B cell (primary cell): ENCODE data around the gene LIN9. TPM values are rescaled to one million over a fixed set of nuclear protein-coding genes. Genes with fewer than 3 reads are reported as not detected.

Experiments used
- ATAC-seq: fragments of 200-7000 bp; cut with Tn5 transposase; one replicate; pipeline ENCODE4 v1.10.0; 2021; ENCODE audit warnings: low read depth, mild to moderate bottlenecking, moderate number of reproducible peaks, moderate library complexity
- CTCF ChIA-PET: fragments of 350-600 bp; sonication (Branson Sonifier 250); formaldehyde crosslinking; loops from one replicate; lab custom pipeline; 2021; ENCODE audit warnings: antibody characterized with exemption, inconsistent platforms; lab: Charles Lee
- POLR2A ChIA-PET: fragments of 350-600 bp; sonication (Branson Sonifier 250); formaldehyde crosslinking; loops from one replicate; lab custom pipeline; 2021; ENCODE audit warnings: antibody characterized with exemption; lab: Charles Lee
- DNase-seq: peaks from one replicate; pipeline ENCODE4 v3.0.0; 2013
- H2AFZ ChIP-seq: 2 replicates; pipeline ENCODE4 v1.6.1; 2012; ENCODE audit warnings: mild to moderate bottlenecking, low read depth, low read length; ENCODE audit not compliant: insufficient read depth, poor library complexity, severe bottlenecking
- H3K27ac ChIP-seq, 2 donors: 1 replicate in 1 of 2; 2 replicates in 1 of 2; pipeline ENCODE4 v1.5.1; 2012 to 2013; ENCODE audit warnings: low read length in 2 of 2, mild to moderate bottlenecking in 2 of 2, moderate library complexity in 1 of 2
- H3K27me3 ChIP-seq, 4 experiments: fragments of 200-600 bp in 1 of 4; sonication (generic) in 1 of 4; replicated peaks in 1 of 4; 1 replicate in 2 of 4; 2 replicates in 2 of 4; pipeline versions ENCODE4 v1.6.1 to v1.7.0; 2013 to 2016; ENCODE audit warnings: low read length in 3 of 4, mild to moderate bottlenecking in 2 of 4, mixed read lengths in 1 of 4, moderate library complexity in 1 of 4; ENCODE audit not compliant: insufficient read depth in 4 of 4, control insufficient read depth in 3 of 4; ENCODE audit errors: control extremely low read depth in 1 of 4
- H3K36me3 ChIP-seq, 2 experiments: replicated peaks in 1 of 2; 1 replicate in 1 of 2; 2 replicates in 1 of 2; pipeline versions ENCODE4 v1.6.1 to v1.7.1; 2013; ENCODE audit warnings: low read length in 1 of 2; ENCODE audit not compliant: insufficient read depth in 2 of 2, control insufficient read depth in 1 of 2; ENCODE audit errors: control extremely low read depth in 1 of 2, extremely low read depth in 1 of 2
- H3K4me1 ChIP-seq, 2 donors: fragments of 200-600 bp in 1 of 2; sonication (generic) in 1 of 2; 1 replicate in 1 of 2; 2 replicates in 1 of 2; pipeline versions ENCODE4 v1.5.1 to v1.6.1; 2013 to 2017; ENCODE audit warnings: low read length in 2 of 2; ENCODE audit not compliant: control insufficient read depth in 2 of 2, insufficient read depth in 2 of 2
- H3K4me2 ChIP-seq: replicated peaks from 2 replicates; pipeline ENCODE3; 2012; ENCODE audit warnings: mild to moderate bottlenecking, low read depth, low read length; ENCODE audit not compliant: poor library complexity, severe bottlenecking
- H3K4me3 ChIP-seq, 5 experiments: fragments of 200-600 bp in 1 of 5; sonication (generic) in 1 of 5; 1 replicate in 3 of 5; 2 replicates in 2 of 5; pipeline versions ENCODE4 v1.5.1 to v1.7.0; 2011 to 2016; ENCODE audit warnings: low read length in 4 of 5, mild to moderate bottlenecking in 4 of 5, low read depth in 2 of 5, control low read depth in 1 of 5, moderate library complexity in 1 of 5; ENCODE audit not compliant: insufficient read depth in 1 of 5; ENCODE audit errors: control extremely low read depth in 1 of 5, extremely low read depth in 1 of 5
- H3K79me2 ChIP-seq: fragments of 200-600 bp; sonication (generic); one replicate; pipeline ENCODE4 v1.6.0; 2016; ENCODE audit warnings: low read length; ENCODE audit not compliant: control insufficient read depth, insufficient read depth
- H3K9ac ChIP-seq: fragments of 200-600 bp; sonication (generic); 2 replicates; pipeline ENCODE4 v1.6.1; 2017; ENCODE audit warnings: mild to moderate bottlenecking, low read length, moderate library complexity
- H3K9me3 ChIP-seq, 3 donors: one replicate each; pipeline versions ENCODE4 v1.6.1 to v1.7.1; 2013; ENCODE audit warnings: low read length in 2 of 3; ENCODE audit not compliant: control insufficient read depth in 2 of 3, insufficient read depth in 1 of 3; ENCODE audit errors: control extremely low read depth in 1 of 3
- H4K20me1 ChIP-seq: 2 replicates; pipeline ENCODE4 v1.6.0; 2012; ENCODE audit warnings: mild to moderate bottlenecking, low read length; ENCODE audit not compliant: insufficient read depth, control insufficient read depth, poor library complexity, severe bottlenecking
- H3K27ac Mint-ChIP-seq: one replicate; pipeline ENCODE4 v1.8.0; 2021; ENCODE audit warnings: mixed read lengths
- H3K27me3 Mint-ChIP-seq: one replicate; pipeline ENCODE4 v1.8.0; 2021; ENCODE audit warnings: mixed read lengths
- H3K4me1 Mint-ChIP-seq: one replicate; pipeline ENCODE4 v1.8.0; 2021; ENCODE audit warnings: mixed read lengths
- H3K4me3 Mint-ChIP-seq: one replicate; pipeline ENCODE4 v1.8.0; 2021; ENCODE audit warnings: mixed read lengths
- H3K9me3 Mint-ChIP-seq: one replicate; pipeline ENCODE4 v1.8.0; 2022; ENCODE audit warnings: mixed read lengths; ENCODE audit not compliant: insufficient read depth
- EZH2 ChIP-seq: IDR thresholded peaks from 2 replicates; pipeline ENCODE4 v1.6.1; 2012; ENCODE audit warnings: borderline replicate concordance, low read depth, mild to moderate bottlenecking, moderate library complexity, low read length; ENCODE audit not compliant: insufficient read depth, poor library complexity, severe bottlenecking
- WGBS: methylation state at CpG from one replicate; pipeline ENCODE4 v1.1.5; 2013; ENCODE audit warnings: missing lambda C conversion rate; ENCODE audit not compliant: insufficient coverage; 5-methylcytosine and 5-hydroxymethylcytosine counted together
- intact Hi-C: fragments of 100-400 bp; cut with micrococcal nuclease; formaldehyde crosslinking; loops from one replicate; pipeline ENCODE4 v1.10.0; 2022
- polyA plus RNA-seq: library from polyadenylated mRNA; depleted of rRNA; stranded (reverse); fragments of >200 nt; gene quantifications from 2 replicates; pipeline ENCODE4 v1.2.3, GENCODE V29; 2012
- total RNA-seq, 2 donors: library from RNA; stranded (reverse); fragments of 120-200 nt in 1 of 2; gene quantifications; 1 replicate in 1 of 2; 2 replicates in 1 of 2; pipeline versions ENCODE4 v1.2.3 to v1.2.4, GENCODE V29; 2013 to 2022
- TF ChIP-seq, protein P1 (sequence below): fragments of 200-600 bp; IDR thresholded peaks from one replicate; pipeline ENCODE4 v1.8.0; 2022; ENCODE audit warnings: antibody characterized with exemption, mild to moderate bottlenecking

Gene LIN9
- total and polyA plus RNA-seq, 2 donors (not counting 1 experiment from before 2014, with no cell fraction given), result 1.7 to 6.7 TPM

DNA sequence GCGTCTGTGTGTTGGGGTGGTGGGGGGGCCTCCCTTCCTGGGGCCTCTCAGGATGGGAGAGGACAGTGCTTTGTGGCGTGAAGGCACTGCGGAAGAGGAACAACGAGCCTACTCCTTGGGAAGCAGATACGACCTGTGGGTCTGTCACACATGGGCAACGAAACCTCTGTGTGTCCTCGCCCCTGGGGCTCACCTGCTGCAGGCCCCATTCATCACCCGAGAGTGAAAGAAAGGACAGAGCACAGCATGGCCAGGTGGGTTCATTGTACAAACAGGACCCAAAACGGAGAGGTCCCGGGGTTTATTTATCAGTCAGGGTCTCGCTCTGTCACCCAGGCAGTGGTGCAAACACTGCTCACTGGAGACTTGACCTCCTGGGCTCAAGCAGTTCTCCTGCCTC is 40.1 kb upstream of the LIN9 start:
- POLR2A ChIA-PET, result no interaction called here

More for the DNA sequence above, 40.1 kb upstream of the LIN9 start:
- Histone ChIP-seq H2AFZ (peak overlapping the region; percentile 16), H3K4me2 (no peak overlapping the region), H3K27me3 (no peaks in the 10 kb centered on the region), H3K27ac (no peak overlapping the region), H3K9me3 (peaks cover 0 to 3% (median 0%) of the 10 kb centered on the region in 3 donors), H3K9ac (no peak overlapping the region), H3K79me2 (no peaks in the 10 kb centered on the region), H3K4me3 (no peak overlapping the region), H4K20me1 (no peaks in the 10 kb centered on the region), H3K36me3 (no peaks in the 10 kb centered on the region), H3K4me1 (peaks cover 26 to 46% of the 10 kb centered on the region in 2 donors)
- no peak for TF ChIP-seq EZH2
- TF ChIP-seq, protein P1, sequence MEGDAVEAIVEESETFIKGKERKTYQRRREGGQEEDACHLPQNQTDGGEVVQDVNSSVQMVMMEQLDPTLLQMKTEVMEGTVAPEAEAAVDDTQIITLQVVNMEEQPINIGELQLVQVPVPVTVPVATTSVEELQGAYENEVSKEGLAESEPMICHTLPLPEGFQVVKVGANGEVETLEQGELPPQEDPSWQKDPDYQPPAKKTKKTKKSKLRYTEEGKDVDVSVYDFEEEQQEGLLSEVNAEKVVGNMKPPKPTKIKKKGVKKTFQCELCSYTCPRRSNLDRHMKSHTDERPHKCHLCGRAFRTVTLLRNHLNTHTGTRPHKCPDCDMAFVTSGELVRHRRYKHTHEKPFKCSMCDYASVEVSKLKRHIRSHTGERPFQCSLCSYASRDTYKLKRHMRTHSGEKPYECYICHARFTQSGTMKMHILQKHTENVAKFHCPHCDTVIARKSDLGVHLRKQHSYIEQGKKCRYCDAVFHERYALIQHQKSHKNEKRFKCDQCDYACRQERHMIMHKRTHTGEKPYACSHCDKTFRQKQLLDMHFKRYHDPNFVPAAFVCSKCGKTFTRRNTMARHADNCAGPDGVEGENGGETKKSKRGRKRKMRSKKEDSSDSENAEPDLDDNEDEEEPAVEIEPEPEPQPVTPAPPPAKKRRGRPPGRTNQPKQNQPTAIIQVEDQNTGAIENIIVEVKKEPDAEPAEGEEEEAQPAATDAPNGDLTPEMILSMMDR, result no peak
- Mint-ChIP-seq H3K4me3 (no peak overlapping the region), H3K4me1 (peaks cover 42% of the 10 kb centered on the region), H3K27me3 (no peaks in the 10 kb centered on the region), H3K9me3 (no peaks in the 10 kb centered on the region), H3K27ac (no peak overlapping the region)
- DNase-seq, result no peak
- 64% methylated on average over 11 of the region's 11 CpGs for WGBS
- no peak for ATAC-seq
- intact Hi-C loops, result no loop called here
- CTCF ChIA-PET, result interaction anchor here (0.9 to 1.8 kb wide), 2 partner anchors 16 to 170 kb away, joined by 3 to 8 read pairs; no protein-coding TSS in a partner anchor
